Gastrocnemius medialis (tissue), 4 donors: ENCODE measurements around the gene DSP. TPM values are rescaled to one million over a fixed set of nuclear protein-coding genes. Genes with fewer than 3 reads are reported as not detected.
A peak's percentile ranks its signal among the peaks of the same experiment; 100 is the strongest.

Source experiments
- ATAC-seq, 2 donors: fragments of 150-250 bp; one replicate each; pipeline ENCODE4 v1.9.1; 2016
- DNase-seq, 2 donors: peaks; one replicate each; pipeline ENCODE4 v3.0.0-alpha.2; 2019
- H3K27ac ChIP-seq, 4 donors: fragments of 200-600 bp; sonication (generic); 1 replicate in 1 of 4; 2 replicates in 3 of 4; pipeline ENCODE4 v1.5.1; 2016 to 2018; ENCODE audit warnings: mild to moderate bottlenecking in 2 of 4, moderate library complexity in 1 of 4
- H3K27me3 ChIP-seq, 3 donors: fragments of 200-600 bp; sonication (generic) in 2 of 3; 1 replicate in 1 of 3; 2 replicates in 2 of 3; pipeline versions ENCODE4 v1.5.1 to v1.6.0; 2016 to 2019; ENCODE audit warnings: mild to moderate bottlenecking in 1 of 3, moderate library complexity in 1 of 3
- H3K36me3 ChIP-seq, 2 donors: fragments of 200-600 bp; sonication (generic) in 1 of 2; one replicate each; pipeline ENCODE4 v1.5.1; 2017 to 2018
- H3K4me1 ChIP-seq, 2 donors: fragments of 200-600 bp; sonication (generic) in 1 of 2; one replicate each; pipeline ENCODE4 v1.5.1; 2016 to 2017; ENCODE audit warnings: mild to moderate bottlenecking in 2 of 2
- H3K4me3 ChIP-seq, 4 donors: fragments of 200-600 bp; sonication (generic) in 3 of 4; 1 replicate in 1 of 4; 2 replicates in 3 of 4; pipeline ENCODE4 v1.5.1; 2016 to 2019; ENCODE audit warnings: mild to moderate bottlenecking in 2 of 4
- H3K9me3 ChIP-seq, 3 donors: fragments of 200-600 bp; sonication (generic) in 2 of 3; 1 replicate in 1 of 3; 2 replicates in 2 of 3; pipeline ENCODE4 v1.5.1; 2016 to 2019
- POLR2A ChIP-seq, 2 donors: fragments of 450-650 bp; IDR thresholded peaks; one replicate each; pipeline ENCODE4 v1.6.1; 2017; ENCODE audit warnings: antibody characterized with exemption in 2 of 2, mild to moderate bottlenecking in 2 of 2, moderate library complexity in 2 of 2
- in situ Hi-C, 4 donors: fragments of 200-750 bp; cut with MboI; loops; one replicate each; pipeline versions ENCODE4 v1.15.0 to v1.8.0; 2017; ENCODE audit warnings: low sequenced_read_pairs in 4 of 4
- intact Hi-C: fragments of 100-400 bp; cut with DNase I; formaldehyde crosslinking; loops from one replicate; pipeline ENCODE4 v1.15.1; 2023; ENCODE audit warnings: low total_unique reads
- total RNA-seq, 4 donors: library from RNA; depleted of rRNA; stranded (reverse); fragments of >200 nt; gene quantifications; one replicate each; pipeline versions ENCODE4 v1.1.0 to v1.2.3, GENCODE V29; 2016
- TF ChIP-seq, protein P1 (sequence below), 5 experiments: fragments of 450-650 bp in 3 of 5; fragments of 200-600 bp in 2 of 5; sonication (generic) in 2 of 5; IDR thresholded peaks in 4 of 5; conservative IDR thresholded peaks in 1 of 5; 1 replicate in 4 of 5; 2 replicates in 1 of 5; pipeline ENCODE4 v1.5.1; 2016 to 2019; ENCODE audit warnings: antibody characterized with exemption in 5 of 5, mild to moderate bottlenecking in 3 of 5, moderate library complexity in 3 of 5

The DSP gene
- total RNA-seq, 4 donors from 2014 or later, result 0.31 to 1.1 (median 0.65) TPM

DNA sequence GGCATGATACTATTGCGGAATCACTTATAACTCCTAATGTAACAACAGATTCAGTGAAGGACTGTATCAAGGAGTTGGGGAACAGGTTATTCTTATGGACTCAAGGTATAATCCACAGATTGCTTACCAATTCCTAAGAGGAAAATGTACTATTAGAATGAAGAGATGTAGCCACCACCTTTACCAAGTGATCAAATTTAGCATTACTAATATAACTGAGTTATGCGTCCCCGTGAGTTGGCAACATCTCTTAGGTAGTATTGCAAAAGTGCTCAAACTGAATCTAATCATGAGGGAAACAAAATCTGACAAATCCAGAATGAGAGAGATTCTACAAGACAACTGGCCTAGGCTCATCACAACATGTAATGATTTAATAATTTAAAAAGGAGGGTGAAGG, 47.8 kb downstream of the DSP start:
- intact Hi-C loops, result no loop called here
- Histone ChIP-seq H3K36me3 (peaks cover 0 to 5% of the 10 kb centered on the region in 2 donors), H3K4me1 (peaks cover 21 to 23% of the 10 kb centered on the region in 2 donors), H3K27ac (peak overlapping the region in 3 of 4 donors; percentile 65 to 82 (median 77)), H3K27me3 (no peaks in the 10 kb centered on the region), H3K9me3 (no peaks in the 10 kb centered on the region), H3K4me3 (peak overlapping the region; percentile 77 to 96 (median 86))
- DNase-seq (no peak), ATAC-seq (no peak)
- in situ Hi-C loops, result no loop called here
- TF ChIP-seq, protein P1, sequence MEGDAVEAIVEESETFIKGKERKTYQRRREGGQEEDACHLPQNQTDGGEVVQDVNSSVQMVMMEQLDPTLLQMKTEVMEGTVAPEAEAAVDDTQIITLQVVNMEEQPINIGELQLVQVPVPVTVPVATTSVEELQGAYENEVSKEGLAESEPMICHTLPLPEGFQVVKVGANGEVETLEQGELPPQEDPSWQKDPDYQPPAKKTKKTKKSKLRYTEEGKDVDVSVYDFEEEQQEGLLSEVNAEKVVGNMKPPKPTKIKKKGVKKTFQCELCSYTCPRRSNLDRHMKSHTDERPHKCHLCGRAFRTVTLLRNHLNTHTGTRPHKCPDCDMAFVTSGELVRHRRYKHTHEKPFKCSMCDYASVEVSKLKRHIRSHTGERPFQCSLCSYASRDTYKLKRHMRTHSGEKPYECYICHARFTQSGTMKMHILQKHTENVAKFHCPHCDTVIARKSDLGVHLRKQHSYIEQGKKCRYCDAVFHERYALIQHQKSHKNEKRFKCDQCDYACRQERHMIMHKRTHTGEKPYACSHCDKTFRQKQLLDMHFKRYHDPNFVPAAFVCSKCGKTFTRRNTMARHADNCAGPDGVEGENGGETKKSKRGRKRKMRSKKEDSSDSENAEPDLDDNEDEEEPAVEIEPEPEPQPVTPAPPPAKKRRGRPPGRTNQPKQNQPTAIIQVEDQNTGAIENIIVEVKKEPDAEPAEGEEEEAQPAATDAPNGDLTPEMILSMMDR (IDR thresholded peaks at IDR 0.05 in 4 of 5, conservative IDR thresholded peaks at IDR 0.05 in 1 of 5), result no peak
- TF ChIP-seq POLR2A (IDR thresholded peaks at IDR 0.05), result no peak

DNA sequence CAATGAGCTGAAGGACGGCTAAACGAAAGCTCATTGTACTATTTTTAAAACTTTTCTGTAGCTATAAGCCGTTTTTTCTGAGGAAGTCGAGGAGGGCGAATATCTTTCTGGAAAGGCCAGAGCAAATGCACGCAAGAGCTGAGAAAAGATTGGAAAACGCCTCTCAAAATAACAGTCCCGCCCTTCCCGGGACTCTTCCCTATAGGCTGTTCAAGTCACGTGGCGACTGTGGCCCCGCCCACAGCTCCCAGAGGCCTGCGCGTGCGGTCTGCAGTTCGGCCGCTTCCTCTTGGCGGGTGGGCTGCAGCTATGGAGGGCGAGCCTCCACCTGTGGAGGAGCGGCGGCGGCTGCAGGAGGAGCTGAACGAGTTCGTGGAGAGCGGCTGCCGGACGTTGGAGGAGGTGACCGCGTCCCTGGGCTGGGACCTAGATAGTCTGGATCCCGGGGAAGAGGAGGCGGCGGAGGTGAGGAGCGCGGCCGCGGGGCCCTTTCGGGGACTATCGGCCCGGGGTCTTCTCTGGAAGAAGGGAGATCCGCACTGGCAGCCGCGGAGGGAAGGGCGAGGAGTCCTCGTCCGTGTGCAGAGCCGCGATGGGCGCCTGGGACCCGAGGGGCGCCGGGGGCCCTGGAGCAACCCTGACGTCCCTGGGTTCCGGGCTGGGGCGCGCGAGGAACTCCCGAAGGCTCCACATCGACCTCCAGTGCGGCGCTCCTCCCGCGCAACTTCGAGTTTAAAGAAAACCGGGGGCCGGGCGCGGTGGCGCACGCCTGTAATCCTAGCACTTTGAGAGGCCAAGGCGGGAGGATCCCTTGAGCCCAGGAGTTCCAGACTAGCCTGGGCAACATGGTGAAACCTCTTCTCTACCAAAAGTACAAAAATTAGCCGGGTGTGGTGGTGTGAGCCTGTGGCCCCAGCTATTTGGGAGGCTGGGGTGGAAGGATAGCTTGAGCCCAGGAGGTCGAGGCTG, 48.8 kb downstream of the DSP start, which contains the start of gene SNRNP48:
Gene SNRNP48 (plus strand): TSS at position 250 of the 969 bp plus-strand sequence. CDS start 60 bp downstream, at position 310.
- DNase-seq (peak; percentile 92 to 93), ATAC-seq (peak; percentile 99)
- in situ Hi-C loops (no loop called here), intact Hi-C loops (loop anchor here (2.0 to 5.0 kb wide), 2 partner anchors 203 to 277 kb away; partner anchors contain the start of genes CAGE1, RIOK1 and SSR1)
- no peaks in the 10 kb centered on the region for H3K27me3 ChIP-seq
- H3K4me1 ChIP-seq, result peaks cover 21 to 23% of the 10 kb centered on the region in 2 donors
- H3K4me3 ChIP-seq, result peak within 1 kb of the TSS; percentile 77 to 96 (median 86)
- TF ChIP-seq POLR2A (IDR thresholded peaks at IDR 0.05), result peak; percentile 69 to 70
- TF ChIP-seq, protein P1 (IDR thresholded peaks at IDR 0.05 in 4 of 5, conservative IDR thresholded peaks at IDR 0.05 in 1 of 5), result no peak
- H3K9me3 ChIP-seq, result no peaks in the 10 kb centered on the region
- H3K27ac ChIP-seq, result peak within 1 kb of the TSS; percentile 65 to 82 (median 77)
- peaks cover 0 to 15% of the 10 kb centered on the region in 2 donors for H3K36me3 ChIP-seq

DNA sequence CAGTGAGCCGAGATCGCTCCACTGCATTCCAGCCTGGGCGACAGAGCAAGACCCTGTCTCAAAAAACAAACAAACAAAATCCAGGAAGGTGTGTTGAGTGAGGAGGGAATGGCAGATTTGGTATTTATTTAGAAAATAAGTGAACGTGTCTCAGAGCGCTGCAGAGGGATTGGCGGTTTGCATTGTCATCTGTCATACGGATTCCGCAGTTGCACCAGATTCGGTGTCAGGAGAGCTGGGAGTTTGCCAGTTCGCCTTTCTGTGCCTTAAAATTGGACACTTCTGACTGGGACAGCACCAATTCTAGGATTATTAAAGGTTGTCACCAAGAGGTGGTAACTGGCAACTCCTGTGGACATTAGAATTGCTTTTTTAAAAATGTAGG, 49.4 kb downstream of the DSP start:
- Histone ChIP-seq H3K4me3 (peak overlapping the region; percentile 77 to 96 (median 86)), H3K36me3 (peaks cover 0 to 22% of the 10 kb centered on the region in 2 donors), H3K9me3 (no peaks in the 10 kb centered on the region), H3K27me3 (no peaks in the 10 kb centered on the region), H3K4me1 (peaks cover 21 to 23% of the 10 kb centered on the region in 2 donors), H3K27ac (peak overlapping the region; percentile 65 to 82 (median 77))
- peak in 1 of 2 donors; percentile 45 for ATAC-seq
- intact Hi-C loops, result loop anchor here (2.0 to 5.0 kb wide), 2 partner anchors 204 to 278 kb away; partner anchors contain the start of genes CAGE1, RIOK1 and SSR1
- in situ Hi-C loops, result no loop called here
- TF ChIP-seq, protein P1 (IDR thresholded peaks at IDR 0.05 in 4 of 5, conservative IDR thresholded peaks at IDR 0.05 in 1 of 5), result no peak
- TF ChIP-seq POLR2A (IDR thresholded peaks at IDR 0.05), result no peak
- peak in 1 of 2 donors; percentile 21 for DNase-seq

DNA sequence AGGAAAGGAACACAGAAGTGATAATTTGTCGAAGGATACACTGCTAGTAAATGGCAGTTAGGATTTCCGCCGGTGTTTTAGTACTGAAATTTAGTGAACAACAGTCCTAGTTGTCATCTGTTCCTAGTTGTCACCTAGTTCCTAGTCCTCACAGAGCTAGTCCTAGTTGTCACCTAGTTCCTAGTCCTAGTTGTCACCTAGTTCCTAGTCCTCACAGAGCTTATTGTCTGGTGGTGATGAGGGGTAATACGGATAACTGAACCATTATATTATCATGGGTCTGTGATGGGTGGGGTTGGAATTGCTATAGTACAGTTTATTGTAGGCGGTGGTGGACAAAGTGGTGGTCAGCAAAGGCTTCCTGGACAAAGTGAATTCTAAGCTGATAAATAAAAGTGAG, 50.3 kb downstream of the DSP start:
- Histone ChIP-seq H3K27me3 (no peaks in the 10 kb centered on the region), H3K4me3 (no peak overlapping the region), H3K9me3 (no peaks in the 10 kb centered on the region), H3K36me3 (peaks cover 0 to 30% of the 10 kb centered on the region in 2 donors), H3K27ac (peak overlapping the region in 1 of 4 donors; percentile 77), H3K4me1 (peaks cover 21 to 23% of the 10 kb centered on the region in 2 donors)
- no peak for DNase-seq
- no peak for ATAC-seq
- in situ Hi-C loops (no loop called here), intact Hi-C loops (loop anchor here (2.0 to 5.0 kb wide), 2 partner anchors 204 to 279 kb away; partner anchors contain the start of genes CAGE1, RIOK1 and SSR1)
- TF ChIP-seq POLR2A (IDR thresholded peaks at IDR 0.05), result no peak
- TF ChIP-seq, protein P1 (IDR thresholded peaks at IDR 0.05 in 4 of 5, conservative IDR thresholded peaks at IDR 0.05 in 1 of 5), result no peak
